HG03558 (cell line): ENCODE measurements around the gene BIK.

Source experiments
- ATAC-seq: cut with Tn5 transposase; IDR thresholded peaks from one replicate; pipeline ENCODE4 v1.9.1; 2021; ENCODE audit warnings: moderate number of reproducible peaks; ENCODE audit not compliant: unreplicated experiment; ENCODE audit errors: extremely low read depth

Gene BIK

DNA sequence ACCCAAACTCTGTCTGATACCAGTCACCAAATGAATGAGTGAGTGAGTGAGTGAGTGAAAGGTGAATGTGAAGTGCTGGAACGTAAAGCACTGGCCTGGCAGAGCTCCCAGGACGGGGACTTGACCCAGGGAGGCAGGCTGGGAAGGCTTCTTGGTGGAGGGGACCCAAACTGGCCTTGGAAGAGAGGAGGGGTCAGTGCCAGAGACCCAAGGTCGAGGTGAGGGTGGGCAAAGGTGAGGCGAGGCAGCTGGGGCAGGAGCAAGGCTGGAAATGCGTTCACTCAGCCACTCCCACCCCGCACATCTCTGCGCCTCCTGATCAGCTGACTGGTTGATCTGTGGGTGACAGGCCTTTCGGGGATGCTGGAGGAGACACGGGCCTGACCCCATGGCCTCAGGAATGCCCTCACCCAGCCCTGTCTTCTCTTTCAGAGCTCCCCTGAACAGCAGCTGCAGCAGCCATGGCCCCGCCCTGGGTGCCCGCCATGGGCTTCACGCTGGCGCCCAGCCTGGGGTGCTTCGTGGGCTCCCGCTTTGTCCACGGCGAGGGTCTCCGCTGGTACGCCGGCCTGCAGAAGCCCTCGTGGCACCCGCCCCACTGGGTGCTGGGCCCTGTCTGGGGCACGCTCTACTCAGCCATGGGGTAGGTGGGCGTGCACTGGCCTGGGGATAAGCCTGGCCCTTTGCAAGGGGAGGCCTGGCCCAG is 48.4 kb downstream of the BIK start:
- no peak for ATAC-seq

DNA sequence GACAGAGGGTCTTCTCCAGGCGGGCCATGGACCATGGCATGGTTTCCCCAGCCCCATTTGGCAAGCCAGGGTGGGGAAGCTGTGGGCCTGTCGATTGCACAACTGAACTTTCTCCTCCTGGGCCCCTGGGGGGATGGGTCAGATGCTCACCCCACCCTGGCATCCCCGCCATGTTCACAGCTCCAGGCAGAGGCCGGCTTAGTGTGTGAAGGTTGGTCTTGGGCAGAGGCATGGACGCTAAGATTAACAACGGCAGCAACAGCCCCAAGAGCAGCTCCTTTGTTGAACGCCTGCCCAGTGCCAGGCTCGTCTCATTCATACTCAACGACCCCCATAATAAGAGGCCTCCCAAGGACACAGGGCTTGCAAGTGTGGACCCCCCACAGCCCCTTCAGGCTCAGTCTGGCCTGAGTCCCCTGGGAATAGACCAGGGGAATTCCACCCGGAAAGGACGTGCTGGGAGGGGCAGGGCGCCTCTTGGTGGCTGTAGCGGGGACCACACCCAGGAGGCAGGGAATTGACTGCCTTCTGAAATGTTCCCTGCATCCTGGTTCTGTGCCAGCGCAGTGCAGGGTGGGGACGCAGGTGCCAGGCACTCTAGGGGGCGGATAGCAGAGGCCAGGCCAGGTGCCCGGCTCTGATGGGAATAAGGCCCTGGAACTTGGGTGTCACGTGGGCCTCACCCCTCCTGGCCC is 49.1 kb downstream of the BIK start:
- no peak for ATAC-seq

DNA sequence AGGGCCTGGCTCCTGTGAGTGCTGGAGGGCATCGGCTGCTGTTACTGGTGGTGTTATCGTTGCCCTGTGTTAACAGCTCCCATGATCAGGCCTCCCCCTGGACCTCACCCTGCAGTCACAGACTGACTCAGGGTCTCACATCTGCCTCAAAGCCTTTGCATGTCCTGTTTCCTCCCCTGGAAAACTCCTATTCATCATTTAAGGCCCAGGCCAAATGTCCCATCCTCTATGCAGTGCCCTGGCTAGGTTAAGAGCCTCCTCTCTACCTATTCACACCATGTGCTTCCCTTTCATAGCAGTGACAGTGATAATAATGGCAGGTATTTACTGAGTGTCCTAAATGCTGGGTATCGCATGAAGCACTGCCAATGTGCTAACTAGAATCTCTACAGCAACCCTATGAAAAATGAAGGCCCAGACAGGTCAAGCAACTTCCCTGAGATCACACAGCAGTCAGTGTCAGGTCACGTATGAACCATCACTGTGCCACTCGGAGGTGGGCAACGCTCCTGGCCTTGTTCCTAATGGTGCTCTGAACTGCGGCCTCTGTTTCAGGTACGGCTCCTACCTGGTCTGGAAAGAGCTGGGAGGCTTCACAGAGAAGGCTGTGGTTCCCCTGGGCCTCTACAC is 50.1 kb downstream of the BIK start:
- ATAC-seq: no peak

DNA sequence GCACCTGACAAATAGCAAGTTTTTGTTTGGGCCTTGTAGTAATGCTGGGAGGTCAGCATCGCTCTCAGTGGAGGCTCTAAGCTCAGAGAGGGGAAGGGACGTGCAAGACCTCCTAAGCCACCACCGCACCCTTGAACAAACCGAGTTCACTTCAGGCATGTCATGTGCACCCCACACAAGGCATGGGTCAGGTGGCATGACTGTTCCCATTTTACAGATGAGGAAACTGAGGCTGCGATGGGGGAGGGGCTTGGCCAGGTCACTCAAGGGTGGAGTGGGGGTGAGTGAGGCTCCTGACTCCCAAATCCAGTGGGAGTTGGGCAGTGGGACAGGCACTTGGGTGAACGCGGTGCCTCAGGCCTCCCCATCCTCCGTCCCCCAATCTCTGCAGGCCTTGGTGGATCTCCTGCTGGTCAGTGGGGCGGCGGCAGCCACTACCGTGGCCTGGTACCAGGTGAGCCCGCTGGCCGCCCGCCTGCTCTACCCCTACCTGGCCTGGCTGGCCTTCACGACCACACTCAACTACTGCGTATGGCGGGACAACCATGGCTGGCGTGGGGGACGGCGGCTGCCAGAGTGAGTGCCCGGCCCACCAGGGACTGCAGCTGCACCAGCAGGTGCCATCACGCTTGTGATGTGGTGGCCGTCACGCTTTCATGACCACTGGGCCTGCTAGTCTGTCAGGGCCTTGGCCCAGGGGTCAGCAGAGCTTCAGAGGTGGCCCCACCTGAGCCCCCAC is 52.0 kb downstream of the BIK start:
- ATAC-seq: no peak

DNA sequence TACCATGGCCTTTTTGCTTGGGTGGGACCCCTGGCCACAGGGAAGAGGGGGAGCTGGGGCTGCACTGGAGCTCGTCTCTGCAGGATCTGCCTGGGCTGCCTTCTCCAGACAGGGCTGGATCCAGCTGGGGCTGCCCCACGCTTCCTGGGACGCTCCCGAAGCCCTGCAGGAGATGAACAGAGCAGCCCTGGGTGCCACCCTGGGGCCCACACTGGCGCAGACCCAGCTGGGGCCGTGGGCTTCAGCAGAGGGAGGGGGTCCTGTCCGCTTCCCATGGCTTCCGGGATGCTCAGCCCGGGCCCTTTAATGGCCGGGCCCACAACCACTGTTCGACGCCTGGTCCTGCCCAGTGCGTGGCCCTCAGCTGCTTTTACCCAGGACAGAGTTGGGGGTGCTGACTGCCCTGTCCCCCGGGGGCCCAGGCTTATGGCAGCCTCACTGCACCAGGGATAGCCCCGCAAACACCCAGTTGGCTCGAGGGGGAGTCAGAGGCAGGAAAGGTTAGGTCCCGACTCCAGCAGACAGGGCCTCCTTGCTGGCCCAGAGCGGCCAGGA is 52.8 kb downstream of the BIK start:
- ATAC-seq: no peak

DNA sequence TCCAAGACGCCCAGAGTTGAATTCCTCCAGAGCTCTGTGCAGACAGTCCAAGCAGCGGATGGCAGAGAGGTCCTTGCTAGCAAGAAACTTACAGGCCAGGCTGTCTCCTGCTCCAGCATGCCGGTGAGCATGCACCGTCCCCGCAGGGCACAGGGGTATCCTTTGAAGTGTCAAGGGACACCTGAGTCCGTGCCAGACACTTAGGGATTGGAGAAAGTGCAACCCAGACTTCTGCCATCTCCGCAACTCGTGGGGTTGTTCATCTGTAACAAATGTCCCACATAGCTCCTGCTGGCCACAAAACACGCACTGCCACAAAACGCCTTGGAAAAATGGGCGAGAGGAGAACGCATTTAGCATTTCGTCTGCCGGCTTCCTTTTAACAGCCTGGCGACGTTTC is 54.1 kb downstream of the BIK start:
- no peak for ATAC-seq

DNA sequence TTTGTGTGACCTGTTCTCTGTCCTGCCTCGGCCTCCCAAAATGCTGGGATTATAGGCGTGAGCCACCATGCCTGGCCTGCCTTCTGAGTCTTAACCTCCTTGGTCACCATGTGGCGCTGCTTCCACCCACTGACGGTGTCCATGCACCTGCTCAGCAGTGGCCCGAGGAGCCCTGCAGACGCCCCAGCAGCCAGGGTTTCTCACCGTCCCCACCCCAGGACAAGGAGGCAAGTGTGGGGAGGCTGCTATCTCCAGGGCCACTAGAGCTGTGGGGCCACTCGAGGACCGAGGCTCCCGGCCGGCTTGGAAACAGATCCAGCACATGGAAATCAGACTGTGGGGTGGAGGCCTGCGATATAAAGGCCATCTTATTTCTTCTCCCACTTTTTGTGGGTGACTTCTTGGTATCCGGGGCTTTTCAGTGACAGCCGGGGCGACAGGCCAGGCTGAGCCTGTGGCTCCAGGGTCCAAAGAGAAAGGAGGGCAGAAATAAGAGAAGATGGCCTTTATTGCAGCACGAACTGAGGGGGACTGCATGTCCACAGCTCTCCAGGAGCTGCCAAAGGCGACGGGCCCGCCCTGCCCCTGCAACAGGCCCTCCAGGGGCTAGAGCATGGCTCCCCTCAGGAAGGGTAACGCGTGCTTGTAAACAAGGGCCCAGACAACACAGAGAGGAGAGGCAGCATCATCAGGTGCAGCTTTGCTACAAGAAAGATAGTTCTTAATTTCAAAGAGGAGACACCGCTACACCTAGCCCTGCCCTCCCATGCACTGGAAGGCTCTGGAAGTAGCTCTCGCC is 55.8 kb downstream of the BIK start:
- no peak for ATAC-seq

DNA sequence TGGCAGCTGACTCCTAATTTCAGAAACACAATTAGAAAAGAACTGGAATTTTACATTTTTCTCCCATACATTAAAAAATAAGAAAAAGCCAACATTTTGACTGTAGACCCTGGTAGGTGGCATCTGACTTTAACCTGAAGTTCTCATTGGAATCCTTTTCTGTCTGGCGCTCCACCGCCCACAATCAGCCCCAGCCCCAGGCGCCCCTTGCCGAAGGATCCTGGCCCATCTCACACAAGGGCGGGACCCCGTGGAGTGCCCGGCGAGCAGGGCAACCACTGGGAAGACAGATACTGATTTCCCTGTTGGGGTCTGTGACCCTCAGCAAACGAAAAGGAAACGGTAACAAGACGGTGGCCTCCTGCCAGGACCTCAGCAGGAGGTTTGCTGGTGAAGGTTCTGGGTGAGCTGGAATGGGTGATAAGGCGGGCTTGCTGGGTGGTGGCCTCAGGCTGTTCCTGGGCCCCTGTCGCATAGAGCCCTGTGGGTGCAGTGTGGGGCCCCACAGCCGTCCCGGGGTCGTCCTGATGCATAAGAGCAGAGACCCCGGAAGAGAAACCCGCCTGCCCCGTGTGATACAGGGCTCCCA is 56.5 kb downstream of the BIK start:
- no peak for ATAC-seq

DNA sequence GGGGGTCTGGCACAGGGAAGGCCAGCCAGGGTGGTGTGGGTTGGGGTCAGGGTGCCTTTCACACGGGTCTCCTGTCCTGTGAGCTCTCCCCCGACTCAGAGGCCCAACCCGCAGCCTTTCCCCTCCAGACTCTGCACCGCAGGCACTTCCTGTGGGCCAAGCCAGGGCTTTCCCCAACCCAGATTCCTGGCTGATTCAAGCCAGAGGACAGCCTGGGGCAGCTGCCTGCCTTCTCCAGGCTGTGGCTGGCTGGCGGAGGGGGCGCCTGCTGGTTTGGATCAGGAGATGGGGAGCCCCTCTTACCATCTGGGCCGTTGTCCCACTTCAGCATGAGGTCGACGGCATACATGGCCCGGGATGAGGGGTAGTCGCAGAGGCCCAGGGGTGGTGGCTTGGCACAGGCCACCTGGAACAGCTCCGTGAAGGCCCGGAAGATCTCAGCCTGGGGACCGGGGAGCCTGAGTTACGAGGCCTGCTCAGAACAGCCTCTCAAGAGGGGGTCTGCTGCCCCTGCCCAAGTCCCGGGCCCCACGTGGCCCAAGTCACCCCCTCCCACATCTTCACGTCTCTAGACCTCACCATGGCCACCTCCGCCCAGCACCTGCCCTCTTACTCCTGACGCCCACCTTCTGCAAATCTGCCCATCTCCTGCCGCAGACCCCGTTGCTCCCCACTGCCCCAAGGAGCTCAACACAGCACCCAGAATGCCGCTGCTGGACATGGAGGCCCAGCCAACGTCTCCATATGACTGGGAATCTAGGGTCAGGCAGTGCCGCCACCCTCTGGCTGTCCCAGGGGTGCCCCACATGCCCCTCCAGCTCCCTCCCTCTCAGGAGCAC is 58.1 kb downstream of the BIK start:
- no peak for ATAC-seq

DNA sequence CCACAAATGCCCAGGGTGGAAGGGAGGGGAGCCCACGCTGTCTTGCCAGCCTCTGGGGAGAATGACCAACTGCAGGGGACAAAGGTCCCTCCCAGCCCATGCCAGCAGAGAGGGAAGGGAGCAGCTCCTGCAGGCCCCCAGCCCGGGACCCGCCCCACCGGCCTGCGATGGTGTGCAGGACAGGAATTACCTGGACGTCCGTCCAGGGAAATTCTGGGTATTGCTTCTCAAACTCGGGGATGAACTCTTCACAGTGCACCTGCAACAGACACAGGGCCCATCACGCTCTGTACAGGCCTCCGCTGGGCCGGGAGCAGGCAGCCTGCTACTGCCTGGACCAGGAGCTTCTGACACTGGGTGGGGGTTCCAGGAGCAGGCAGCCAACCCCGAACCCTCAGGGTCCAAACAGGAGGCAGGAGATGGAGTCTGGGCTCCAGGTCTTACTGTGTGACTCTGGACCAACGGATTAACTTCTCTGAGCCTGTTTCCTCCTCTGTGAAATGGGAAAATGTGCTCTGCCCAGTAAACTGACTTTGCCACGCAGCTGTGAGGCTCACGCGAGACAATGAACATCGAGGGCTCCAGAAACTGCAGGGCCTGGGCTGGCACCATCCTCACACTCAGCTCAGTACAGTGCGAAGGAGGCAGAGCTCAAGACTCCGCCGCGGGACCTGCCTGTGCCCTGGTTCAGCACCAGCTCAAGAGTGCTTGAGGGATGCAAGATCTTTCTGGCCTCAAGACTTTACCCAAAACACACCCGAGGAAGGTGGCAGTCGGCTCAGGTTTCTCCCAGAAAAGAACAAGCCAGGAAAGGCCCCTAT is 59.0 kb downstream of the BIK start:
- no peak for ATAC-seq

DNA sequence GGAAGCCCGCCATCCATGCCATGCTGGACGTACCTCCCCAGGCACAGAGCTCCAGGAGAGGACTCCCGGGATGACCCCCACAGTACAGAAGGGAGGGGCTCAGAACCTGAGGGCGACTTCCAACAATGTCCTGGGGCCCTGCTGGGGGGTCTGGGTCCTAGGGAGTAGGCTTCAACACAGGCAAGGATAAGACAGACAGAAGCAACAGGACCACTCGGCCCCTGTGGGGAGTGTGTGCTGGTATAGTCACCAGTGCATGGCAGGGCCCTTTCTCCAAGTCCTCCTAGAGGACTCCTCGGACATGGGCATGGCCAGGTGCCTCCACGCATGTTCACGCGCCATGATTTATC is 59.6 kb downstream of the BIK start:
- no peak for ATAC-seq

DNA sequence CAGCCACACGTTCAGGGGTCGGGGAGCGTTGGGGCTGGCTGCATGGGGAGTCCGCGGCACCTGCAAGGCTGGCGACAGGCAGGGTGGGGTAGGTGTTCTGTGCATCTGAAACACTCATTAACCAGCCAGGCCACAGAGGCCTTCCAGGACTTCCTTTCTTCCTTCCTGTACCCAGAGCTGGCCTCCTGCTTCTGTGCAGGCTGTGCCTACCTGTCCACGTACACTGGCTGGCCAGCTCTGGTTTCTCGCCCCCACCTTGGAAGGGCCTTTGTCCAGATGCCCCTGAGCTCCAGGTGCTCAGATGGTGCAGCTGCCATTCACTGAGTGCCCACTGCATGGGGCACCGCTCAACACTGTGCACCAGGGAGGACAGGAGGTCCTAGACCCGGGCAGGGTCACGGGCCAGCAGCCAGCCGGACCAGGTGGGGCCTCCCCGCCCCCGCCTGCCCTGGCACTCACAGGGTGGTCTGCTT is 60.5 kb downstream of the BIK start:
- no peak for ATAC-seq

DNA sequence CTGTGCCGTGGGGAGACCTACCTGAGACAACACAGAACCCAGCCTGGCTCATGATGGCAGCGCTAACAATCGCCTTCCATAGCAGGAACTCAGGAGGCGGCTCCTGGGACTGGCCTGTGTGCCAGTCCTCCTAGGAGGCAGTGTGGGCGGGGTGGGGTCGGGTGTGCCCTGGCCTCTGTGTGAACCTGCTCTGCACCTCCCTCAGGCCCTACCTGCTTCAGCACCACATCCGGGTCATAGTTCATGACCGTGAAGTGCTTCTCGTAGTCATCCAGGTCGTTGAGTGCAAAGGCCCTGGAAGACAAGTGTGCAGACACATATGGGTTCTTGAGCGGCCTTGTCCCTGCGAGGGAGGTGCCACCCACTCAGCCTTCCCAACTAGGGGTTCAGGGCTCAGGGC is 61.1 kb downstream of the BIK start:
- no peak for ATAC-seq

DNA sequence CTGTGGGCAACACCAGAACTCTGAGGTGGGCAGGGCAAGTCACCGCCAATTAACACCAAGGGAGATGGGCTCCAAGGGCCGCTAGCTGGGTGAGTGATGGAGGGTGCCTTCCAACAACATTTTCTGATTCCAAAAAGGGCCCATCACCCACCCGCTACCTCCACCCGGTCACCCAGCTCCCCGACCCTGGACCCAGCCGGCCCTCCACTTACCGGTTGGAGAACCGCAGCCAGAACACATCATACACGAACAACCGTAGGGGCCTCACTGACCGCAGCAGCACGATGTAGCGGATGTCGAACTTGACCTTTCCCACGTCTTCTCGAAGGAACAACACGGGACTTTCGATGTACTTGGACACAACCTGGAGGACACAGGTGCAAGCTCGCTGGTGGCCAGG is 61.6 kb downstream of the BIK start:
- no peak for ATAC-seq

DNA sequence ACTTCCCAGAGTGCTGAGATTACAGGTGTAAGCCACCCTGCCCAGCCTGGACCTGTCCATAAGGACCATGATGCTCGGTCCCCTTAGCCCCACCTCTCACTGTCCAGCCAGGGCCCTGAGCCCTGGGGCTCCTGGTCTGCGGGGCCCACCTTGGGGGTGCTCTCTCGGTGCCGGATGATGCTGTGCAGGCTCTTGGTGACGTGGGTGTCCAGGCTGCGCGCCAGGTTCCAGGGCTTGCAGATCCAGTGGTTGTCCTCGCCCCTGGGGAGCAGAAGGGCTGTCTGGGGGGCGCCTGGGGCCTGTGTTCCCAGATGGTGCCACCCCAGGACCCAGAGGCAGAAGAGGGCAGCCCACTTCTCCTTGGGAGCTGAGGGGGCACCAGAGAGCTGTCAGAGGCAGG is 63.0 kb downstream of the BIK start:
- no peak for ATAC-seq

DNA sequence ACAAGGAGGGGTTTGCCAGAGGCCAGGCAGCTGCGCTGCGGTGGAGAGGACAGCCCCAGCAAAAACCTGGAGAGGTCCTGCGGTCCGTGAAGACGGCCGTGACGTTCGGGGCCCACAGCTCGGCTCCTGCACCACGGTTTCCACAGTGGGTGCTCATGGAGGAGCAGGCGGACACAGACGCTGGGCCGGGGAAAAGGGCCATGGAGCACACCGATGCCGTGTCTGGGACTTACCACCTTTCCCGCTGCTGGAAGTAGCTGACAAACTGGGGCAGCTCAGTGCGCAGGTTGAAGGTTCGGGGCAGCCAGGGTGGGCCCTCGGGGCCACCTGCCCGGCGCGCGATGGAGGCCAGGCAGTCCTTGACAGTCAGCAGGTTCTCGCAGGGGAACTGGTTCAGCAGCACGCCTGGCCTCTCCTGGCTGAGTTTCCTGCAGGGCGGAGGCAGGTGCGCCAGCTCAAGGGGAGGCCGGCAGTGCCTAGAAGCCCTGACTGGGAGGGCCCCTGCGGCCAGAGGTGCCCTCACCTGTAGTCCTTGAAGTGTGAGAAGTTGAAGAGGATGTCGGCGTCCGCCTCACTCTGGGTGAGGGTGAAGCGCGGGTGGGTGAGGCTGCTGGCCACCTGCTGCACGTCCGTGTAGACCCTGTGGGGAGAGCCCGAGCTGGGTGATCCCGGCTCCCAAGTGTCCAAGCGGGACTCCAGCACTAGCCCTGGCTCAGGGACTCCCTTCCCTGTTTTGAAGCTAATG is 63.6 kb downstream of the BIK start:
- ATAC-seq: no peak

DNA sequence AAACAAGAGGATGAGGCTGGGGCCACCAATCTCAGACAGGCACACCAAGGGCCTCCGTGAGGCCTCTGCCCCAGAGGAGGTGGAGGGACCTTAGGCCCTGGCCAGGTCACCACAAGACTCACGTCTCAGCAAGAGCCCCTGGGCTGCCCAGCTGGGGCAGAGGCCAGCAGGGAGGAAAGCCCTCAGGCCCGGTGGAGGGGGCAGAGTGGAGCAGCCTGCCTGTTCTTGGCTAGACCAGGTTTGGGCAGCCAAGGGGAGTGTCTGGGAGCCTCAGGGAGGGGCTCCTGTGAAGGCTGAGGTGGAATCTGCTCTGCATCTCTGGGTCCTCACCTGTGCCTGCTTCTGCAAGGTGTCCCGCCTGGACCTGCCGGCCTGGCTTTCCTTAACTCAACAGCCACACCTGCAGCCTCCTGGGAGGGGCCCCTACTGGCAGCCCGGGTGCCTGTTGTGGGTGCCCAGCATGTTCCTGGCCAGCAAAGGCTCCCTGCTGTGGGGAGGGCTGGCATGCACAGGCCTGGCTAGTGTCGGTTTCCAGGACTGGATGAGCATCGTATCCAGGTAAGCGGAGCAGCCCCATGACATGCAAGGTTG is 64.5 kb downstream of the BIK start:
- ATAC-seq: no peak
